ENCODE measurements around the gene SMIM41. TPM values are rescaled to one million over a fixed set of nuclear protein-coding genes. Genes with fewer than 3 reads are reported as not detected.
"Not testable (repeated sequence)": the region's sequence is repeated elsewhere in the genome, so short reads cannot be mapped to it uniquely, and the experiment has no call there.

The SMIM41 gene
- total RNA-seq, 1 donor from 2014 or later, result 7.9 TPM

DNA sequence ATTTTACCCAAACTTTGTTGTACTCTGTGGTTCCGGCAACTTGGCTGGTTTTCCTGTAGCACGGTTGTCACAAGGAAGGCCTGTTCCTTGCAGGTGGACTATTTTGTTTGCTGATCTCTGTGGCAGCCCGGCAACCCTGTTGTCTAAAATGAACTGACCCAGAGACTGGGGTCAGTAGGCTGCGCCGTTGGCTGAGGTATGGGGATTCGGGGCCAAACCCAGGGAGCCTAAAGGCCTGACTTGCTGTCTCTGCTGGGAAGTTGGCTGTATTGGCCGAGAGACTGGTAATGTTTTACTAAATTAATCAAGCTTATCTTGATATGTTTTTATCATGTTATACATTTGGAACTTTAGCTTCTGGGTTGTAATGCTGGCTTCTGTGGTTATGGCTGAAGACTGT, 13.8 kb downstream of the SMIM41 start:
- no peaks in the 10 kb centered on the region for H3K9me3 ChIP-seq
- H3K4me3 ChIP-seq, result no peak overlapping the region
- TF ChIP-seq, protein P1, sequence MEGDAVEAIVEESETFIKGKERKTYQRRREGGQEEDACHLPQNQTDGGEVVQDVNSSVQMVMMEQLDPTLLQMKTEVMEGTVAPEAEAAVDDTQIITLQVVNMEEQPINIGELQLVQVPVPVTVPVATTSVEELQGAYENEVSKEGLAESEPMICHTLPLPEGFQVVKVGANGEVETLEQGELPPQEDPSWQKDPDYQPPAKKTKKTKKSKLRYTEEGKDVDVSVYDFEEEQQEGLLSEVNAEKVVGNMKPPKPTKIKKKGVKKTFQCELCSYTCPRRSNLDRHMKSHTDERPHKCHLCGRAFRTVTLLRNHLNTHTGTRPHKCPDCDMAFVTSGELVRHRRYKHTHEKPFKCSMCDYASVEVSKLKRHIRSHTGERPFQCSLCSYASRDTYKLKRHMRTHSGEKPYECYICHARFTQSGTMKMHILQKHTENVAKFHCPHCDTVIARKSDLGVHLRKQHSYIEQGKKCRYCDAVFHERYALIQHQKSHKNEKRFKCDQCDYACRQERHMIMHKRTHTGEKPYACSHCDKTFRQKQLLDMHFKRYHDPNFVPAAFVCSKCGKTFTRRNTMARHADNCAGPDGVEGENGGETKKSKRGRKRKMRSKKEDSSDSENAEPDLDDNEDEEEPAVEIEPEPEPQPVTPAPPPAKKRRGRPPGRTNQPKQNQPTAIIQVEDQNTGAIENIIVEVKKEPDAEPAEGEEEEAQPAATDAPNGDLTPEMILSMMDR (IDR thresholded peaks at IDR 0.05), result no peak
- intact Hi-C loops (cut with DNase I), result no loop called here
- no peaks in the 10 kb centered on the region for H3K27me3 ChIP-seq
- H3K4me1 ChIP-seq, result no peaks in the 10 kb centered on the region
- H3K27ac ChIP-seq, result no peak overlapping the region
- no peaks in the 10 kb centered on the region for H3K36me3 ChIP-seq
- DNase-seq (ENCODE audit: low spot score in 2 of 2), result no peak

DNA sequence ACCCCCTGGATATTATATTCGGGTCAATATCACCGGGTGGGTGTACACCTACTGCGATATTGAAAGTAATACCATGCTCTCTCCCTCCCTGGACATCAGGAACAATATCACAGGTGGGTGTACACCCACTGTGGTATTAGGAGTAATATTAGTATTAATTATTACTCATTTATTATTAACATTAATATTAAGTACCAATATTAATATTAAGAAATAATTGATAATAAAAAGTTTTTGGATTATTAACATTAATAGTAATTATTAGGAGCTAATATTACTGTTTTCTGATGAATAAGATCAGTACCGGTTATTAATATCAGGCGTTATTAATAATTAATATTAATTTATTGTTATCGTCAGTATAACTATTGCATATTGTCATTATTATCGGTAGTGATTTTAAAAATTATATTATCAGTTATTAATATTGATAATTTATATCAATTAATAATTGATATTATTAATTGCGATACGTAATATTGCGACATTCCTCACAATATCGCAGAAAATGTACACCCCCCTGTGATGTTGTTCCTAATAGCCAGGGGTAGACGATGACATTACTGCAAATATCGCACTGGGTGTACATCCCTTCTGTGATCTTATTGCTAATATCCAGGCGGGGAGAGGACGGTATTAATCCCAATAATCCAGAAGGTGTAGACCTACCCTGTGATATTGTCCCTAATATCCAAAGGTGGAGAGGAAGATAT, 17.0 kb downstream of the SMIM41 start:
- H3K9me3 ChIP-seq, result no peaks in the 10 kb centered on the region
- TF ChIP-seq, protein P1 (IDR thresholded peaks at IDR 0.05), result no peak
- H3K36me3 ChIP-seq, result no peaks in the 10 kb centered on the region
- no peaks in the 10 kb centered on the region for H3K27me3 ChIP-seq
- DNase-seq (ENCODE audit: low spot score in 2 of 2), result no peak
- H3K4me3 ChIP-seq, result no peak overlapping the region
- no peak overlapping the region for H3K27ac ChIP-seq
- intact Hi-C loops (cut with DNase I), result no loop called here
- H3K4me1 ChIP-seq, result no peaks in the 10 kb centered on the region

DNA sequence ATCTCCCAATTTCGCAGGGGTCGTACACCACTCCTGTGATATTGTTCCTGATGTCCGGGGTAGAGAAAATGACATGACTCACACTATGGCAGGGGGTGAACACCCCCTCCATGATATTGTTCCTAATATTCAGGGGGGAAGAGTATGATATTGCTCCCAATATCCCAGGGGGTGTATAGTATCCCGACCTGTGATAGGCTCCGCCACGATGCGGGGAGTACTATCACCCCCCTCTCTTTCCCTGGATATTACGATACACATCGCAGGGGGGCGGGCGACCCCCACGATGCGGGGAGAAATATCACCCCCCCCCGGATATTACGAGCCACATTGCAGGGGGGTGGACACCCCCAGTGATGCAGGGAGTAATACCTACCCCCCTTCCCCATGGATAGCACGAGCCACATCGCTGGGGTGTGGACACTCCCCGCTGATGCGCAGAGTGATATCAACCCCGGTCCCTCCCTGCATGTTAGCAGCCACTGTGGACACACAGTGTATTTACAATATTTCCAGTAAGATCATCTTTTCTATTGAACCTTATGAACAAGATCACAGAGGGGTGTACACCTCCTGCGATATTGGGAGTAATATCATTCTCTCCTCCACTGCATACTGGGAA, 17.7 kb downstream of the SMIM41 start:
- intact Hi-C loops (cut with DNase I), result no loop called here
- Histone ChIP-seq H3K27ac (no peak overlapping the region), H3K36me3 (no peaks in the 10 kb centered on the region), H3K4me1 (no peaks in the 10 kb centered on the region), H3K9me3 (no peaks in the 10 kb centered on the region), H3K27me3 (no peaks in the 10 kb centered on the region), H3K4me3 (no peak overlapping the region)
- TF ChIP-seq, protein P1 (IDR thresholded peaks at IDR 0.05), result no peak
- no peak for DNase-seq (ENCODE audit: low spot score in 2 of 2)

DNA sequence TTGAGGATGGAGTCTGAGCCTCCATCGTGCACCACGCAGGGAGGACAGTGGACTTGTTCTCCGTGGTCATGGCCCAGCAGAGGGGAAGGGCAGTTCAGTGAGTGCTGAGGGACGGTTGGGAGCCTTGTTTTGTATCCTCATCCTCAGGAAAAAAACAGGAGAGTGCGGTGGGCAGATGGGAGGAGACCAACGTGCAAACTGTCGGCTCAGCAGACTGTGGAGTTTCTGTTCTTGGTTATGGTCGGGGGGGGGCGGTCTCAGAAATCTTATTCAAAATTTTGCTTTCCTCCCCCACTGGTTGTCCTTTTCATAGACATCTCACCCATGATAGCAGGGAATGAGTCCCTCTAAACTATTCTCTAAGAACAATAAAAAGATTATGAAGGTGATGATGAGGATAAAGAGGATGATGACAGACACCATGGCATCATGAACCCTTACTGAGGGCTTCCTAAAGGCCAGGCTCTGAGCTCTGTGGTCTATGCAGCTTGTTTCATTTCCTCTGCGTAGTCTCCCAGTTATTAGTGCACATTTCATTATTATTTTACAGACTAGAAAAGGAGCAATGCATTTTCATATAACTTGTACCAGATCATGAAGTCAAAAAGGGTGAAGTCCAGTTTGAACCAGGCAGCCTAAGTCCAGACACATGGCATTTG, 25.1 kb downstream of the SMIM41 start:
- H3K27ac ChIP-seq; H3K9me3 ChIP-seq; intact Hi-C loops (cut with DNase I); H3K36me3 ChIP-seq; H3K4me1 ChIP-seq; DNase-seq (ENCODE audit: low spot score in 2 of 2); H3K27me3 ChIP-seq; H3K4me3 ChIP-seq: not testable (repeated sequence)

DNA sequence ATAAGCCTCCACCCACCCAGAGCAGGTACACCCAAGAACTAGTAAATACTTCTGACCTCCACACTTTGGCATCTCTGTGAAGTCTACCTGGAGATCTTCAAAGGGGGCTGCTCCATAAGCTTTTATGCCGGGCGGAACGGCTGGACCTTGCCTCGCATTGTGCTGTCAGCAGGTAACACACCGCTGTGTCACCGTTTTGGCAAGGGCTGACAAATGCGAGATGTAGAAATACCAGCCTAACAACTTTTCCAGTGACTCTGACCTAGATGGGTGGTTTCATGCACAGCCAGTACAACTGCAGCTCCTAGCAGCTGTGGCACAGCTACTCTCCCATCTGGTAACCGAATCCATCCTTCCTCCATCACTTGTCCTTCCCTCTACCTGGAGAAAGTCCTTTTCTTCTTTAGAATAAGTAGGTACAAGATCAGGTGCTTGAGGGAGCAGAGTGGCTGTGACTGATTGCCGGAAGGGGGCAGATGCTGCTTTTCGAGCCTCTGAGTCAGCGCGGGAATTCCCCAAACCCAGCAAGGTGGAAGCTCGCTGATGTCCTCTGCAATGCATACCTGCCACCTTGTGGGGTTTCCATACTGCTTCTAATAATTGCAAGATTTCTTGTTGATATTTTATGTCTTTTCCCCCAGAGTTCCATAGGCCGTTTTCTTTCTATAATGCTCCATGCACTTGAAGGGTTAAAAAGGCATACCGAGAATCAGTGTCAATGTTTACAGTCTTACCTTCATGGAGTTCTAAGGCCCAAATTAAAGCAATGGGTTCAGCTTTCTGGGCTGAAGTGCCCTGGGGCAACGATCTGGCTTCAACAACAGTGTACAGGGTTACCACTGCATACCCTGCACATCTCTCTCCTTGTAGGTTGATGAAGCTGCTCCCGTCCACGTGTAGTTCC, 37.0 kb downstream of the SMIM41 start:
- H3K27ac ChIP-seq; H3K27me3 ChIP-seq; H3K36me3 ChIP-seq; H3K9me3 ChIP-seq; intact Hi-C loops (cut with DNase I); DNase-seq (ENCODE audit: low spot score in 2 of 2); H3K4me3 ChIP-seq; H3K4me1 ChIP-seq: not testable (repeated sequence)

DNA sequence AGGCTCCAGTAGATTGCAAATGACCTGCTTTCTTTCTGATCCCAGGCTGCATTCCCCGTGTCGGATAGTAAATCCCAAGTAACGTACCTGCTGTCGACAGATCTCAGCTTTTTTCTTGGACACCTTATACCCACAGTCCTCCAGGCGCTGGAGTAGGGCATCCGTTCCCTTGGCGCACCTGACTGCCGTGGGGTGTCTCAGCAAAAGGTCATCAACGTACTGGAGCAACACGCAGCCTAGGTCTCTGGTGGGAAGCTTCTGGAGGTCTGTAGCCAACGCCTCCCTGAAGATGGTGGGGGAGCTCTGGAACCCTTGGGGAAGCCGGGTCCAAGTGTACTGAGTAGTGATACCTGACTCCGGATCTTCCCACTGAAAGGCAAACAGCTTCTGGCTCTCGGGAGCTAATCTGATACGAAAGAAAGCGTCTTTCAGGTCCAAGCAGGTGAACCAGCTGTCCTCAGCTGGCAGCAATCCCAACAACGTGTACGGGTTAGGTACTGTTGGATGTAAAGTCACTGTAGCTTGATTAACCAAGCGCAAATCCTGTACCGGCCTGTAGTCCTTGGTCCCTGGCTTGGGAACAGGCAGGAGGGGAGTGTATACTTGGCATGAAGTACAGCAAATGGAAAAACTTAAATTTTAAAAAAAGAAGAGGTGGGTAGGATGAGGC, 38.4 kb downstream of the SMIM41 start:
- intact Hi-C loops (cut with DNase I); H3K4me1 ChIP-seq; H3K36me3 ChIP-seq; H3K9me3 ChIP-seq; H3K4me3 ChIP-seq; H3K27me3 ChIP-seq; H3K27ac ChIP-seq; DNase-seq (ENCODE audit: low spot score in 2 of 2): not testable (repeated sequence)

Data from ascending aorta (tissue), 2 donors.